Stomach smooth muscle (tissue), 2 donors: Measurements from ENCODE around the gene ATG5.

Source experiments
- H3K27ac ChIP-seq: one replicate; pipeline ENCODE4 v1.7.0; 2013; ENCODE audit warnings: mild to moderate bottlenecking, low read length, inconsistent platforms
- H3K27me3 ChIP-seq, 2 donors: one replicate each; pipeline ENCODE4 v1.7.0; 2013; ENCODE audit warnings: low read length in 2 of 2; ENCODE audit not compliant: insufficient read depth in 2 of 2, control insufficient read depth in 1 of 2
- H3K36me3 ChIP-seq, 2 donors: one replicate each; pipeline ENCODE4 v1.7.0; 2013; ENCODE audit warnings: low read length in 2 of 2; ENCODE audit not compliant: control insufficient read depth in 2 of 2, insufficient read depth in 2 of 2
- H3K4me1 ChIP-seq: one replicate; pipeline ENCODE4 v1.7.0; 2013; ENCODE audit warnings: low read length; ENCODE audit not compliant: control insufficient read depth, insufficient read depth
- H3K4me3 ChIP-seq, 2 donors: one replicate each; pipeline ENCODE4 v1.7.0; 2013; ENCODE audit warnings: low read length in 2 of 2
- H3K9ac ChIP-seq, 2 donors: one replicate each; pipeline ENCODE4 v1.7.0; 2013; ENCODE audit warnings: low read length in 2 of 2, mild to moderate bottlenecking in 1 of 2
- H3K9me3 ChIP-seq, 2 donors: one replicate each; pipeline ENCODE4 v1.7.0; 2013; ENCODE audit warnings: low read length in 2 of 2; ENCODE audit not compliant: control insufficient read depth in 2 of 2
- donor health status: healthy.
- donor health status: Pancreatic carcinoma.

The ATG5 gene

GRCh38 chr6:106356378-106356777, 30.8 kb upstream of the ATG5 start:
- peaks cover 22 to 29% of the 10 kb centered on the region in 2 donors for H3K27me3 ChIP-seq
- H3K27ac ChIP-seq, result no peak overlapping the region
- no peaks in the 10 kb centered on the region for H3K9me3 ChIP-seq
- no peaks in the 10 kb centered on the region for H3K36me3 ChIP-seq
- no peak overlapping the region for H3K9ac ChIP-seq
- peaks cover 11% of the 10 kb centered on the region for H3K4me1 ChIP-seq
- no peak overlapping the region for H3K4me3 ChIP-seq

- Histone ChIP-seq H3K4me1 (no peaks in the 10 kb centered on the region), H3K36me3 (no peaks in the 10 kb centered on the region), H3K4me3 (no peak overlapping the region), H3K9ac (no peak overlapping the region), H3K27me3 (peaks cover 0 to 2% of the 10 kb centered on the region in 2 donors), H3K27ac (no peak overlapping the region), H3K9me3 (no peaks in the 10 kb centered on the region)
Observed at GRCh38 chr6:106347219-106347618, 21.7 kb upstream of the ATG5 start.

GRCh38 chr6:106339334-106340029, 13.9 kb upstream of the ATG5 start:
- Histone ChIP-seq H3K4me1 (no peaks in the 10 kb centered on the region), H3K4me3 (no peak overlapping the region)

GRCh38 chr6:106334646-106335448, 9.3 kb upstream of the ATG5 start:
- H3K27ac ChIP-seq, result no peak overlapping the region
- H3K27me3 ChIP-seq, result peaks cover 4 to 6% of the 10 kb centered on the region in 2 donors
- H3K9me3 ChIP-seq, result no peaks in the 10 kb centered on the region
- H3K4me3 ChIP-seq, result no peak overlapping the region
- H3K36me3 ChIP-seq, result no peaks in the 10 kb centered on the region
- H3K9ac ChIP-seq, result no peak overlapping the region
- H3K4me1 ChIP-seq, result no peaks in the 10 kb centered on the region

More at GRCh38 chr6:106339334-106340029, 13.9 kb upstream of the ATG5 start:
- Histone ChIP-seq H3K9ac (no peak overlapping the region), H3K9me3 (no peaks in the 10 kb centered on the region), H3K27me3 (peaks cover 4 to 8% of the 10 kb centered on the region in 2 donors), H3K36me3 (no peaks in the 10 kb centered on the region), H3K27ac (no peak overlapping the region)

- Histone ChIP-seq H3K4me1 (no peaks in the 10 kb centered on the region), H3K36me3 (no peaks in the 10 kb centered on the region), H3K9ac (peak overlapping the region; percentile 90 to 93), H3K27ac (peak overlapping the region; percentile 91), H3K9me3 (no peaks in the 10 kb centered on the region), H3K4me3 (peak overlapping the region; percentile 95), H3K27me3 (peaks cover 0 to 2% of the 10 kb centered on the region in 2 donors)
Observed at GRCh38 chr6:106324726-106325335, 729 bp downstream of the ATG5 start.

- Histone ChIP-seq H3K9me3 (no peaks in the 10 kb centered on the region), H3K4me1 (no peaks in the 10 kb centered on the region), H3K27me3 (no peaks in the 10 kb centered on the region), H3K9ac (no peak overlapping the region), H3K4me3 (no peak overlapping the region), H3K36me3 (no peaks in the 10 kb centered on the region), H3K27ac (no peak overlapping the region)
Observed at GRCh38 chr6:106321940-106322339, 3.6 kb downstream of the ATG5 start.

- H3K9ac ChIP-seq, result no peak overlapping the region
- H3K36me3 ChIP-seq, result no peaks in the 10 kb centered on the region
- no peak overlapping the region for H3K27ac ChIP-seq
- H3K27me3 ChIP-seq, result no peaks in the 10 kb centered on the region
- no peak overlapping the region for H3K4me3 ChIP-seq
- no peaks in the 10 kb centered on the region for H3K4me1 ChIP-seq
- H3K9me3 ChIP-seq, result no peaks in the 10 kb centered on the region
Observed at GRCh38 chr6:106318851-106319250, 6.7 kb downstream of the ATG5 start.

- Histone ChIP-seq H3K9me3 (no peaks in the 10 kb centered on the region), H3K9ac (no peak overlapping the region), H3K4me1 (no peaks in the 10 kb centered on the region)
Observed at GRCh38 chr6:106318061-106318460, 7.5 kb downstream of the ATG5 start.

GRCh38 chr6:106316375-106316766, 9.2 kb downstream of the ATG5 start:
- Histone ChIP-seq H3K27ac (no peak overlapping the region), H3K9ac (no peak overlapping the region), H3K36me3 (peaks cover 0 to under 1% of the 10 kb centered on the region in 2 donors), H3K4me1 (no peaks in the 10 kb centered on the region), H3K4me3 (no peak overlapping the region), H3K9me3 (no peaks in the 10 kb centered on the region), H3K27me3 (no peaks in the 10 kb centered on the region)

More at GRCh38 chr6:106318061-106318460, 7.5 kb downstream of the ATG5 start:
- H3K27me3 ChIP-seq, result no peaks in the 10 kb centered on the region
- no peaks in the 10 kb centered on the region for H3K36me3 ChIP-seq
- no peak overlapping the region for H3K4me3 ChIP-seq
- no peak overlapping the region for H3K27ac ChIP-seq

GRCh38 chr6:106315765-106316374, 9.7 kb downstream of the ATG5 start:
- Histone ChIP-seq H3K4me3 (no peak overlapping the region), H3K9me3 (no peaks in the 10 kb centered on the region), H3K27me3 (no peaks in the 10 kb centered on the region), H3K9ac (no peak overlapping the region), H3K27ac (no peak overlapping the region), H3K36me3 (peaks cover 0 to 3% of the 10 kb centered on the region in 2 donors), H3K4me1 (no peaks in the 10 kb centered on the region)
